Smooth muscle cell (in vitro differentiated cells): ENCODE measurements around the gene PRRX2. TPM values are rescaled to one million over a fixed set of nuclear protein-coding genes. Genes with fewer than 3 reads are reported as not detected.
A peak's percentile ranks its signal among the peaks of the same experiment; 100 is the strongest.

Experiments
- DNase-seq: peaks from one replicate; lab custom pipeline; 2025; ENCODE audit not compliant: unreplicated experiment; lab: John Stamatoyannopoulos, UW
- H2AFZ ChIP-seq: fragments of 200-600 bp; sonication (generic); 2 replicates; pipeline ENCODE4 v1.6.0; 2016; ENCODE audit warnings: antibody characterized with exemption, low read depth, mild to moderate bottlenecking
- H3F3A ChIP-seq: fragments of 200-600 bp; sonication (generic); 2 replicates; pipeline ENCODE4 v1.6.0; 2017; ENCODE audit warnings: antibody characterized with exemption, low read depth
- H3K27ac ChIP-seq: fragments of 200-600 bp; sonication (generic); 2 replicates; pipeline ENCODE4 v1.5.1; 2016; ENCODE audit warnings: low read depth, mild to moderate bottlenecking
- H3K27me3 ChIP-seq: fragments of 200-600 bp; sonication (generic); 2 replicates; pipeline ENCODE4 v1.6.1; 2016; ENCODE audit warnings: low read depth, mild to moderate bottlenecking
- H3K36me3 ChIP-seq: fragments of 200-600 bp; sonication (generic); 2 replicates; pipeline ENCODE4 v1.5.1; 2016; ENCODE audit warnings: low read depth
- H3K4me1 ChIP-seq: fragments of 200-600 bp; sonication (generic); 2 replicates; pipeline ENCODE4 v1.5.1; 2016; ENCODE audit warnings: low read depth
- H3K4me2 ChIP-seq: fragments of 200-600 bp; sonication (generic); 2 replicates; pipeline ENCODE4 v1.6.0; 2016; ENCODE audit warnings: mild to moderate bottlenecking
- H3K4me3 ChIP-seq: fragments of 200-600 bp; sonication (generic); 2 replicates; pipeline ENCODE4 v1.5.1; 2016; ENCODE audit warnings: mild to moderate bottlenecking
- H3K79me2 ChIP-seq: fragments of 200-600 bp; sonication (generic); 2 replicates; pipeline ENCODE4 v1.6.0; 2016; ENCODE audit warnings: low read depth, mild to moderate bottlenecking
- H3K9ac ChIP-seq: fragments of 200-600 bp; sonication (generic); 2 replicates; pipeline ENCODE4 v1.6.0; 2016; ENCODE audit warnings: low read depth
- H3K9me3 ChIP-seq: fragments of 200-600 bp; sonication (generic); replicated peaks from 2 replicates; pipeline ENCODE4 v1.5.1; 2016; ENCODE audit warnings: low read depth
- H4K20me1 ChIP-seq: fragments of 200-600 bp; sonication (generic); 2 replicates; pipeline ENCODE4 v1.6.0; 2016; ENCODE audit warnings: low read depth
- WGBS: methylation state at CpG from one replicate; pipeline ENCODE4 v1.1.7; 2016; ENCODE audit warnings: low lambda C conversion rate; 5-methylcytosine and 5-hydroxymethylcytosine counted together
- polyA plus RNA-seq: library from polyadenylated mRNA; unstranded; fragments of >200 nt; fragmentation: Nextera tagmentation; extraction: Ambion mirVana; gene quantifications from 2 replicates; pipeline ENCODE4 v1.2.1, GENCODE V29; 2016
- total RNA-seq: library from RNA; depleted of rRNA; stranded (reverse); fragments of >200 nt; gene quantifications from 2 replicates; pipeline ENCODE4 v1.2.3, GENCODE V29; 2014
- TF ChIP-seq, protein P1 (sequence below): fragments of 200-600 bp; sonication (generic); IDR thresholded peaks from 2 replicates; pipeline ENCODE4 v1.5.1; 2017; ENCODE audit warnings: borderline replicate concordance, mild to moderate bottlenecking, antibody characterized with exemption; ENCODE audit not compliant: insufficient read depth, poor library complexity, severe bottlenecking

PRRX2 gene
- total and polyA plus RNA-seq, 2 experiments from 2014 or later, result 87.7 to 234 TPM

DNA sequence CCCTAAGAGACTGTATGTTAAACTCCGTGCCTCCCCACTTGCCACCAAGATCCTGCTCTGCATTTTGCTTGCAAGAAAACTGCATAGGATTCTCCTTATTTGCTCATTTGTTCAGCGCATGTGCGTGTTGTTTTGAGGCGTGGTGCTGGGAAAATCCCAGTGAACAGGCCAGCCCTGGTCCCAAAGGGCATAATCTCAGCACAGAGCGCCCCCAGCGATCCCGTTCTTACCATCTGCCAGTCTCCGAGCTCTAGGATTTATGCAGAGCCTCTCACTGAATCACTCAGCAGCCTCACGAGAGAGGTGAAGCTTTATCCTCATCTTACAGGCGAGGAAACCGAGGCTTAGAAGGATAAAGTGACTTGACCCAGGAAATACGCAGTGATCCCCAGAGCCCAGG, 11.5 kb downstream of the PRRX2 start:
- no peak overlapping the region for H3K9ac ChIP-seq
- no peaks in the 10 kb centered on the region for H3K9me3 ChIP-seq
- H3K27me3 ChIP-seq, result no peaks in the 10 kb centered on the region
- no peak for DNase-seq
- H3K27ac ChIP-seq, result no peak overlapping the region
- TF ChIP-seq, protein P1, sequence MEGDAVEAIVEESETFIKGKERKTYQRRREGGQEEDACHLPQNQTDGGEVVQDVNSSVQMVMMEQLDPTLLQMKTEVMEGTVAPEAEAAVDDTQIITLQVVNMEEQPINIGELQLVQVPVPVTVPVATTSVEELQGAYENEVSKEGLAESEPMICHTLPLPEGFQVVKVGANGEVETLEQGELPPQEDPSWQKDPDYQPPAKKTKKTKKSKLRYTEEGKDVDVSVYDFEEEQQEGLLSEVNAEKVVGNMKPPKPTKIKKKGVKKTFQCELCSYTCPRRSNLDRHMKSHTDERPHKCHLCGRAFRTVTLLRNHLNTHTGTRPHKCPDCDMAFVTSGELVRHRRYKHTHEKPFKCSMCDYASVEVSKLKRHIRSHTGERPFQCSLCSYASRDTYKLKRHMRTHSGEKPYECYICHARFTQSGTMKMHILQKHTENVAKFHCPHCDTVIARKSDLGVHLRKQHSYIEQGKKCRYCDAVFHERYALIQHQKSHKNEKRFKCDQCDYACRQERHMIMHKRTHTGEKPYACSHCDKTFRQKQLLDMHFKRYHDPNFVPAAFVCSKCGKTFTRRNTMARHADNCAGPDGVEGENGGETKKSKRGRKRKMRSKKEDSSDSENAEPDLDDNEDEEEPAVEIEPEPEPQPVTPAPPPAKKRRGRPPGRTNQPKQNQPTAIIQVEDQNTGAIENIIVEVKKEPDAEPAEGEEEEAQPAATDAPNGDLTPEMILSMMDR, result no peak
- H3K4me2 ChIP-seq, result peak overlapping the region; percentile 36
- peaks cover 74% of the 10 kb centered on the region for H3K79me2 ChIP-seq
- no peaks in the 10 kb centered on the region for H3K36me3 ChIP-seq
- WGBS, result 47% methylated on average over 12 of the region's 12 CpGs
- no peaks in the 10 kb centered on the region for H3F3A ChIP-seq
- H3K4me3 ChIP-seq, result no peak overlapping the region
- peaks cover 98% of the 10 kb centered on the region for H4K20me1 ChIP-seq
- peaks cover 10% of the 10 kb centered on the region for H3K4me1 ChIP-seq
- H2AFZ ChIP-seq, result no peak overlapping the region

DNA sequence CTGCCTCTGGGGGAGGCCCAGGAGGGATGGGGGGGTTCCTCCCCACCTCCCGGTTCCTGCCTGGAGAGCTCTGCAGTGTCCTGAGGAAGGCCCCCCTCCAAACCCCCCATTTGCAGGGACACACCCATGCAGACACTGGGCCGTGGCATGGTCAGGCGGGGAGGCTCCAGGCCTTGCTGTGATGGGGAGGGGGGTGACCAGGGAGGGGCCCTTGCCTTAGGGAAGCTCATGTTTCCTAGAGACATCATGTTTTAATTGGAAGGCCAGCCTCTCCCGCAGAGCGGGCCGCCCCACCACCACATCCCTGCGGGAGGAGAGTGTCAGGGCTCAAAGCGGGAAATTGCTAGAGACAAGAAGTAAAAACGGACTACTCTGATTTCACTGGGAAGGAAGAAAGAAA, 12.0 kb downstream of the PRRX2 start:
- no peaks in the 10 kb centered on the region for H3K9me3 ChIP-seq
- H3K9ac ChIP-seq, result no peak overlapping the region
- H3K27ac ChIP-seq, result no peak overlapping the region
- H3K36me3 ChIP-seq, result no peaks in the 10 kb centered on the region
- TF ChIP-seq, protein P1, result no peak
- H3F3A ChIP-seq, result no peaks in the 10 kb centered on the region
- H3K27me3 ChIP-seq, result no peaks in the 10 kb centered on the region
- WGBS, result 57% methylated on average over 7 of the region's 9 CpGs
- peak overlapping the region; percentile 36 for H3K4me2 ChIP-seq
- H3K4me3 ChIP-seq, result no peak overlapping the region
- no peak for DNase-seq
- H3K79me2 ChIP-seq, result peaks cover 69% of the 10 kb centered on the region
- peaks cover 98% of the 10 kb centered on the region for H4K20me1 ChIP-seq
- peaks cover 10% of the 10 kb centered on the region for H3K4me1 ChIP-seq
- H2AFZ ChIP-seq, result no peak overlapping the region

DNA sequence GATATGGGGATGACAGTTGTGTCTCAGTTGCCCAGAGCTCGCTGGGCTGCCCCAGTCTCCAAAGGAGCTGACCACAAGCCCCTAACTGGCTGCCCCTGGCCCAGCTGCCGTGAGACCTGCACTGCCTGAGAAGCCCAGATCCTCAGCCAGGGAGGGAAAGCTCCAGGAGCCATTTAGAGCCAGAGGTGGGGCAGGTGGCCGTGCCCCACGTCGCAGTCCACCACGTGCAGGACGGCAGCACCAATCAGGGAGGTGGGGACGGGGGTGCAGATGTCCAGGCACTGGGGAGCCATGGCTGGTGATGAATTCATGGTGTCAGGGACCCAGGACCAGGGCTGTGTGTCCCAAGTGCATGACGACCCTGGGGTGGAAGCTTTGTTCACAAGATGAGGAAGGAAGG, 13.4 kb downstream of the PRRX2 start:
- Histone ChIP-seq H3F3A (no peaks in the 10 kb centered on the region), H3K27me3 (no peaks in the 10 kb centered on the region), H3K4me1 (peaks cover 10% of the 10 kb centered on the region), H3K27ac (no peak overlapping the region), H3K36me3 (no peaks in the 10 kb centered on the region), H2AFZ (no peak overlapping the region), H3K9me3 (no peaks in the 10 kb centered on the region), H3K79me2 (peaks cover 56% of the 10 kb centered on the region), H3K4me3 (no peak overlapping the region), H3K4me2 (no peak overlapping the region), H4K20me1 (peaks cover 96% of the 10 kb centered on the region), H3K9ac (no peak overlapping the region)
- 90% methylated on average over 9 of the region's 9 CpGs for WGBS
- no peak for DNase-seq
- TF ChIP-seq, protein P1, result no peak

DNA sequence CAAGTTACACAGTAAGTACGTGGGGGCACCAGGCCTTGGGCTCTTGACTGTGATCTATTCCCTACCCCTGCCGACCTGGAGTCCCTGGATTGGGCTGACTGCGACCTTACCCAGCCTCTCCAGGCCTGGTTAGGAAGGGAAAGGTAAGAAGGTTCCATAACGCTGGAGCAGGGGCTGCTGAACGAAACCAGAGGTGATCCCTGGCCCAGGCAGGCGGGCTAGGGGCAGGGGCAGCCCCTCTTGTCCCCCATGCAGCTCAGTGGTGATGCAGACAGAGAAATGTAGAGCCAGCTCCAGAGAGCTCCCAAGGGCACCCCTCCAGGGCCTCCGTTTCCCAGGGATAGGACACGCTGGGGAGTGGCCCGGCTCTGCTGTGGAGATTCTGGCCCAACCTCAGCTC, 14.1 kb downstream of the PRRX2 start:
- no peak overlapping the region for H3K4me3 ChIP-seq
- H4K20me1 ChIP-seq, result peaks cover 96% of the 10 kb centered on the region
- no peak overlapping the region for H3K27ac ChIP-seq
- H3K4me2 ChIP-seq, result no peak overlapping the region
- no peaks in the 10 kb centered on the region for H3K36me3 ChIP-seq
- peaks cover 49% of the 10 kb centered on the region for H3K79me2 ChIP-seq
- H3K4me1 ChIP-seq, result peaks cover 10% of the 10 kb centered on the region
- H3K9me3 ChIP-seq, result no peaks in the 10 kb centered on the region
- no peak for DNase-seq
- TF ChIP-seq, protein P1, result no peak
- H3K9ac ChIP-seq, result no peak overlapping the region
- H2AFZ ChIP-seq, result no peak overlapping the region
- H3F3A ChIP-seq, result no peaks in the 10 kb centered on the region
- WGBS, result 89% methylated on average over 9 of the region's 9 CpGs
- H3K27me3 ChIP-seq, result no peaks in the 10 kb centered on the region
